NCI-H82 treated with DMSO at 0.1 percent for 48 hours (cell line): ENCODE data around the gene ATE1.
A peak's percentile ranks its signal among the peaks of the same experiment; 100 is the strongest.
"Not testable (repeated sequence)": the region's sequence is repeated elsewhere in the genome, so short reads cannot be mapped to it uniquely, and the experiment has no call there.

Source experiments
- DNase-seq: peaks from one replicate; lab custom pipeline; 2025; ENCODE audit not compliant: unreplicated experiment; lab: John Stamatoyannopoulos, UW

ATE1 gene

GRCh38 chr10:121699703-121700102 lies 228.1 kb downstream of the ATE1 start:
- not testable (repeated sequence) for DNase-seq

DNA sequence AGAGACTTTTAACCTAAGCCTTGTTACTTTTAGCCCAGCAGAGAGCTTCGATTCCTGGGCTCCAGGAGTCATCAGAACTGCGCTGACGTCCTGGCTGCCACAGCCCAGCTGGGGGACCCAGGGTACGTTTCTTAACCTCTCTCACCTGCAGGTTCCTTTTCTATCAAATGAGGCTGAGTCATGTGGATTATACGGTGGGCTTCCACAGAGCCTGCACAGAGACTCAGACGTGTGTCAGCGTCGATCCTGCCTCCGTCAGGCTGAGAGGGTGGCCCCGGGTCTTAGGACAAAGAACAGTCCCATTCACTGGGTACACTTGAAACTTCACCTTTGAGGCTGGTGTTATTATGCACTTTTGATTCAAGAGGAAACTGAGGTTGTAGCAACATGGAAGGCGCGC lies 228.9 kb downstream of the ATE1 start:
- DNase-seq = no peak

DNA sequence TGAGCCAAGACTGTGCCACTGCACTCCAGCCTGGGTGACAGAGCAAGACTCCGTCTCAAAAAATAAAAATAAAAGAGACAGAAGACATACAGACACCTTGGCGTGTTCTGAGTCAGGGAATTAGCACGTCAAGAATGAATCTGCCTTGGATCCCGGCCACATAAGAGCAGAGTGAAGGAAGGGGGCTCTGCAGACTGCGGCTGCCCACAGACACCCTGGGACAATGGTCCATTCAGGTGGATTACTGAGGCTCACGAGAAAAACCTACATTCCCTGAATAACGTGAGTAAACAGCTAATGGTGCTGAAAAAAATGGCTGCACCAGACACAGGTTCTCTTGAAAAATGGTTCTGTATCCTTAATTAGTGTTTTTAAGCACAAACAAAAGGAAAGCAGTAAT lies 229.5 kb downstream of the ATE1 start:
- DNase-seq = no peak

GRCh38 chr10:121696854-121697253 lies 231.0 kb downstream of the ATE1 start:
- DNase-seq = peak; percentile 45

DNA sequence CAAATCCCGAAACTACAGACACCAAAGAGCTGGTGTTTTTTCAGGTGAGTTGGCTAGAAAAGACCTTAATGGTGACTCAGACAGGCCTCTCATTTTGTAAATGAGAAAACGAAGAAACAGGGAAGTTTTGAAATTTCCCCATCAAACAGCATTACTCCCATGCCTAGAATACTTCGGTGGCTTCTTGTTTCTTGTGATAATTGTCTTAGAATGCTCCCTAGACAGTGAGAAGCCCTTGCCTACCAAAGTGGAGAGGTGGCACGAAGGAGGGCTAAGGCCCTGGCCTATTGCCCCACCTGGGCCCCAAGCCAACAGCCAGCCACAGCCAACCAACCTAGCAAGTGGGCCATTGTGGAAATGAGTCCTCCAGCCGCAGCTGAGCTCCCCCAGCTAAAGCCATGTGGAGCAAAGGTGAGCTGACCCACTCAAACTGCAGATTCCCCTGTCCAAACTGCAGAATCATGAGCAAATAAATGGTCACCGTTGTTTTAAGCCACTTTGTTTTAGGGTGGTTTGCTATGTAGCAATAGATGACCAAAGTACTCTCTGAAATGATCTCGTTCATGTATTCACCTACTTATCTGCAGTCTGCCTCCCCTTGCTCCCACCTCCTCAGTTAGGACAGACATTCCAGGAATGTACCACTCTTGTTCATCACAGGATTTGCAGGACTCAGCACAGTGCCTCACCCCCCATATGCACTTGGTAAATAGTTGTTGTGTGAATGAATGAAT lies 231.9 kb downstream of the ATE1 start:
- no peak for DNase-seq

- peak; percentile 37 for DNase-seq
Observed at GRCh38 chr10:121694966-121695643, 232.7 kb downstream of the ATE1 start.

DNA sequence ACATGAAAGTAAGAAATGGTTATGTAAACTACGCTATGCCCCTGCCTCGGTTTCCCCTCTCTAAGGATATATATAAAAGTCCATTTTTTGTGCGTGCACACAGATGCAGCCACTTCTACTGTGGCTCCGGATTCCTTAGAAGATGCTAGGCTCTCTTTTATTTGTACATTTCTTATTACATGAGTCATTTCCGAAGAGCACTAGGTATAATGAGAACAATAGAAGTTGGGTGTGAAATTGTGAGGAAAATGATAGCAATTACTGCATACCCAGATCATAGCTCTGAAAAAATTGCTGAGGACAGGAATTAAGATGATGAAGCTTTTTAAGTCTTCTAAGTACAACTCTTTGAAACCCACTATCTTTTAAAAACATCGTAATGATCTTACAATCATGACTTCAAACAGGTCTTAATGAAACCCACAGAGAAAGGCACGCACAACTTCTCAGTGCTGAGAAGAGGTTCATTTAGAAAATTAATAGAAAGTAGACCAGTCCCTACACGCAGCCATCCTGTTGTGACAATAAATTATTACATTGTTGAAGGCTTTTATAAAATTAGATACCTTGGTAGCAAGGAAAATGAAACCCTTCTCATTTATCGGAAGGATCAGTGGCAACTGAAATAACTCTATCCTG lies 233.4 kb downstream of the ATE1 start:
- no peak for DNase-seq

- DNase-seq = no peak
Observed at GRCh38 chr10:121692626-121693025, 235.2 kb downstream of the ATE1 start.

DNA sequence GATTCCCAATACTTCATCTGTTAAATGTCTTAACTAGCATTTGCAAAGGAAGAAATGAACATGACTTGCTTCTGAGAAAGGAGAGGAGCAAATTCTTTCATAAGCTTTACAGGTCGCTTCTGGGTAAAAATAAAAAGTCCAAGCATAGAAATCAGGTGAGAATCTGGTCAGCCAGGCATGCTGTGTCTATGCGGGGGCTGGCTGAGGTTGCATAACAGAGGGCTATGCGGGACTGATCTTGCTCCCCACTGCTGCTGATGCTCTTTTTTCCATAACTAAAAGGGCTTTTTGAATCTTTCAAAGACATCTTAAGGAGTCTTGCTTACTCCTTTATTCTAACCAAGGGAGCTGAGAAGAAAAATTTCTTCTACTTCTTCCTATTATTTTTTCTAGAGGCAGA lies 236.9 kb downstream of the ATE1 start:
- DNase-seq = no peak
